SH-SY5Y (cell line): ENCODE measurements around the gene KRTAP5-5.

Experiments used
- GATA2 ChIP-seq: IDR thresholded peaks from 2 replicates; pipeline ENCODE4 v1.6.1; 2011; ENCODE audit warnings: mild to moderate bottlenecking, low read depth, low read length
- GATA3 ChIP-seq: IDR thresholded peaks from 2 replicates; pipeline ENCODE4 v1.6.1; 2011; ENCODE audit warnings: low read depth, mild to moderate bottlenecking, low read length, moderate library complexity

- TF ChIP-seq GATA3 (no peak), GATA2 (no peak)
Observed at GRCh38 chr11:1603629-1604028, 25.9 kb upstream of the KRTAP5-5 start.
